HAP-1 (cell line): Measurements from ENCODE around the gene CCL2.

Experiments used
- DNase-seq, 2 experiments: peaks; one replicate each; pipeline ENCODE4 v3.0.0-alpha.2; 2016 to 2020; ENCODE audit warnings: low spot score in 2 of 2
- H3K27me3 ChIP-seq: fragments of 250-450 bp; sonication (Bioruptor Pico); 2 replicates; pipeline ENCODE4 v1.5.1; 2020; ENCODE audit warnings: low read depth, mild to moderate bottlenecking, moderate library complexity
- H3K36me3 ChIP-seq: fragments of 250-450 bp; sonication (Bioruptor Pico); replicated peaks from 2 replicates; pipeline ENCODE4 v1.5.1; 2020; ENCODE audit warnings: mild to moderate bottlenecking
- H3K4me1 ChIP-seq: fragments of 250-450 bp; sonication (Bioruptor Pico); 2 replicates; pipeline ENCODE4 v1.5.1; 2020; ENCODE audit warnings: mild to moderate bottlenecking
- H3K4me3 ChIP-seq: fragments of 250-450 bp; sonication (Bioruptor Pico); 2 replicates; pipeline ENCODE4 v1.5.1; 2020; ENCODE audit warnings: mild to moderate bottlenecking, moderate library complexity
- H3K9me3 ChIP-seq: fragments of 250-450 bp; sonication (Bioruptor Pico); 2 replicates; pipeline ENCODE4 v1.5.1; 2020; ENCODE audit warnings: mild to moderate bottlenecking, moderate library complexity
- in situ Hi-C: fragments of 300-500 bp; cut with MboI; formaldehyde crosslinking; loops from 3 replicates; pipeline ENCODE4 v1.14.3; 2020; ENCODE audit warnings: low sequenced_read_pairs, inconsistent platforms, mixed read lengths

The CCL2 gene

GRCh38 chr17:34254651-34255380, at the start of gene CCL2:
TSS of gene CCL2 (plus strand) at chr17:34255285. CDS start at chr17:34255350, 65 bp downstream.
- Histone ChIP-seq H3K4me1 (peaks cover 22% of the 10 kb centered on the region), H3K9me3 (no peaks in the 10 kb centered on the region), H3K27me3 (no peaks in the 10 kb centered on the region), H3K36me3 (no peaks in the 10 kb centered on the region), H3K4me3 (peak within 1 kb of the TSS; percentile 30)
- peak; percentile 88 to 99 for DNase-seq
- in situ Hi-C loops, result no loop called here

DNA sequence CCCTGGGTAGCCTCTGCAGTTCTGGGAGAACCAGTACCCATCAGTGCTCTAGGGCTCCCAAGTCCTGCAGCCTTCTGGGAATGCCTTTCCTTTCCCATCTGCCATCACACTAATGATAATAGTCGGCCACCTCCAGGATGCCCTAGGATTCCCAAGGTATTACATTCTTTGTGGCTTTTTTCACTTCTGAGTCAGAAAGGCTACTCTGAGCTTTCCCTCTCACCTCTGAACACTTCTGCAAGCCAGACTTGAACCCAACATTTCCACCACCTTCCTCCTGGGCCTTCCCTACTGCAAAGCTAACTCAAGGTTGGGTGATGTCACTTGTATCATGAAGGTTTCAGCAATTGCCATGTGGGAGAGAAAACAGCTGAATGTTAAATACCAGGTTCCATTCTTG, 49.7 kb upstream of the CCL2 start:
- in situ Hi-C loops, result no loop called here
- Histone ChIP-seq H3K36me3 (no peaks in the 10 kb centered on the region), H3K4me1 (no peaks in the 10 kb centered on the region), H3K9me3 (no peaks in the 10 kb centered on the region), H3K27me3 (no peaks in the 10 kb centered on the region), H3K4me3 (no peak overlapping the region)
- no peak for DNase-seq

GRCh38 chr17:34206569-34206968, 48.5 kb upstream of the CCL2 start:
- DNase-seq, result no peak
- H3K9me3 ChIP-seq, result no peaks in the 10 kb centered on the region
- in situ Hi-C loops, result no loop called here
- no peak overlapping the region for H3K4me3 ChIP-seq
- H3K4me1 ChIP-seq, result no peaks in the 10 kb centered on the region
- H3K27me3 ChIP-seq, result no peaks in the 10 kb centered on the region
- no peaks in the 10 kb centered on the region for H3K36me3 ChIP-seq

- in situ Hi-C loops, result no loop called here
- Histone ChIP-seq H3K4me1 (no peaks in the 10 kb centered on the region), H3K4me3 (no peak overlapping the region), H3K27me3 (no peaks in the 10 kb centered on the region), H3K36me3 (no peaks in the 10 kb centered on the region), H3K9me3 (no peaks in the 10 kb centered on the region)
- no peak for DNase-seq
These were observed 47.5 kb upstream of the CCL2 start for GRCh38 chr17:34207572-34207971.

GRCh38 chr17:34218748-34219147, 36.3 kb upstream of the CCL2 start:
- no peak overlapping the region for H3K4me3 ChIP-seq
- H3K36me3 ChIP-seq, result no peaks in the 10 kb centered on the region
- DNase-seq, result no peak
- H3K4me1 ChIP-seq, result no peaks in the 10 kb centered on the region
- no peaks in the 10 kb centered on the region for H3K9me3 ChIP-seq
- H3K27me3 ChIP-seq, result no peaks in the 10 kb centered on the region
- in situ Hi-C loops, result no loop called here

GRCh38 chr17:34219405-34219804, 35.7 kb upstream of the CCL2 start:
- Histone ChIP-seq H3K4me1 (no peaks in the 10 kb centered on the region), H3K27me3 (no peaks in the 10 kb centered on the region), H3K9me3 (no peaks in the 10 kb centered on the region), H3K36me3 (no peaks in the 10 kb centered on the region), H3K4me3 (no peak overlapping the region)
- DNase-seq, result no peak
- in situ Hi-C loops, result no loop called here

DNA sequence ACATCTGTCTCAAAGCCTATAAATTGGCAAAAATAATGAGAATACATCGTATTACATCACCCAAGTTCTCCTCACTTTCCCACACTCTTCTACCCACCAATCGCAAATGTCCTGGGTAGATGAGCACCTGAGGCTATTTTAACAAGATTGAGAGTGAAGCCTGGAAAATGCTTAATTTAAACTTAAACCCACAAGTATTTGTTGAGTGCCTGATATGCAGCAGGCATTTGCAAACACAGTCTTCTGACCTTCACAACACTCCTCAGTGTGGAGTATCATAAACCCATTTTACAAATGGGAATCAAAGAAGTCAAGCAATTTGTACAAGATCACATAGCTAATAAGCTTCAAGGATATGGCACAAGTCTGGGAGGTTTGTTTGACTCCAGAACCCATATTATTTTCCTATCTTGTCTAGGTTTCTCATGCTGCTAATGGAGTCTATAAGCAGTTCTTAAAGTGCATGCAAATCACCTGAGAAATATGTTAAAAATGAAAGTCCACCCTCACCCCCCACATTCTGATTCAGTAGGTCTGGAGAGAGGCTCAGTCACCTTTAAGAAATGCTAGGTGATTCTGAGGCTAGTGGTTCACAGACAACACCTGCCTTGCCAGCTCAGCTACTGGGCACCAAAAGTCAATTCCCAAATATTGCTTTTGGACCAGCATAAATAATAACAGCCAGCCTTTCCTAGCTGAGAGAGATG, 34.9 kb upstream of the CCL2 start:
- no peak overlapping the region for H3K4me3 ChIP-seq
- in situ Hi-C loops, result no loop called here

GRCh38 chr17:34220752-34221395, 34.2 kb upstream of the CCL2 start:
- Histone ChIP-seq H3K36me3 (no peaks in the 10 kb centered on the region), H3K9me3 (no peaks in the 10 kb centered on the region), H3K4me1 (no peaks in the 10 kb centered on the region), H3K4me3 (no peak overlapping the region), H3K27me3 (peaks cover 3% of the 10 kb centered on the region; the same call in 1 of the 2 replicates)
- in situ Hi-C loops, result no loop called here
- DNase-seq, result no peak

More for the DNA sequence above, 34.9 kb upstream of the CCL2 start:
- Histone ChIP-seq H3K27me3 (no peaks in the 10 kb centered on the region), H3K36me3 (no peaks in the 10 kb centered on the region), H3K4me1 (no peaks in the 10 kb centered on the region), H3K9me3 (no peaks in the 10 kb centered on the region)
- DNase-seq, result no peak

GRCh38 chr17:34221411-34221810, 33.7 kb upstream of the CCL2 start:
- DNase-seq, result no peak
- Histone ChIP-seq H3K4me1 (no peaks in the 10 kb centered on the region), H3K36me3 (no peaks in the 10 kb centered on the region), H3K27me3 (peaks cover 3% of the 10 kb centered on the region; the same call in 1 of the 2 replicates), H3K9me3 (no peaks in the 10 kb centered on the region), H3K4me3 (no peak overlapping the region)
- in situ Hi-C loops, result no loop called here

- H3K4me3 ChIP-seq, result no peak overlapping the region
- in situ Hi-C loops, result no loop called here
- peaks cover 3% of the 10 kb centered on the region; the same call in 1 of the 2 replicates for H3K27me3 ChIP-seq
- H3K4me1 ChIP-seq, result no peaks in the 10 kb centered on the region
- no peaks in the 10 kb centered on the region for H3K36me3 ChIP-seq
- H3K9me3 ChIP-seq, result no peaks in the 10 kb centered on the region
- DNase-seq, result no peak
These were observed 32.2 kb upstream of the CCL2 start for GRCh38 chr17:34222722-34223497.

GRCh38 chr17:34225046-34225445, 30.0 kb upstream of the CCL2 start:
- Histone ChIP-seq H3K4me3 (no peak overlapping the region), H3K4me1 (no peaks in the 10 kb centered on the region), H3K36me3 (no peaks in the 10 kb centered on the region), H3K27me3 (peaks cover 3% of the 10 kb centered on the region; the same call in 1 of the 2 replicates), H3K9me3 (no peaks in the 10 kb centered on the region)
- no peak for DNase-seq
- in situ Hi-C loops, result no loop called here

DNA sequence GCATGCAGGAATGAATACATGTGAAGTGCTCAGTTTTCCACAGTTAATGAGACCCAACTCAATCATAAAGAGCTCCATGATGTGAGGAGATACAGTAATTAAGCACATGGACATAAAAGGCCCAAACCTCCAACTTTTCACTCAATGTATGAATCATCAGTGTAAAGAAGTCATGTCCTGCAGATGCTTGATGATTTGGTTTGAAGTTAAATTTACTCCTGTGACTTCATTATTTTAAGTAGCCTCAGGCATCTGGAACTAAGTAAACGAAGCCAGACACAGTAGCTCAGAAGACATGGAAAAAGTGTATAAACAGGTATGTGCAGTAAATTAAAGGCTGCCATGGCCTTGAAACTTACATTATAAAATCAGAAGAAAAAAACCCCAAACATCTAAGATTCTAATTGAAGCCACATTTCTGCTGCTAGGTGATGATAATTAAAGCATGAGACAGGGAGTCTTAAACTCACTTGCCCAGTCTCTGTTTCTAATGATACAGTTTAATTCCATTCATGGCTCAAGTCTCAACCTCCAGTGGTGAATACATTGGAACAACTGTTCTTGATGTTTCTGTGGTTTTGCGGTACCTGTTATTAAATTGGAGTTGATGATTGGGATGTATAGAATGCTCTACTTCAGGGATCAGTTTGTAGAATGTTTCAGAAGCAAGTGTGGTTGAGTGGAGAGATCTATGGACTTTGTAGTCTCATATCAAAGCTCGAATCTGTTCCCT, 28.9 kb upstream of the CCL2 start:
- Histone ChIP-seq H3K4me3 (no peak overlapping the region), H3K9me3 (no peaks in the 10 kb centered on the region), H3K27me3 (peaks cover 3% of the 10 kb centered on the region; the same call in 1 of the 2 replicates), H3K36me3 (no peaks in the 10 kb centered on the region), H3K4me1 (no peaks in the 10 kb centered on the region)
- DNase-seq, result no peak
- in situ Hi-C loops, result no loop called here

DNA sequence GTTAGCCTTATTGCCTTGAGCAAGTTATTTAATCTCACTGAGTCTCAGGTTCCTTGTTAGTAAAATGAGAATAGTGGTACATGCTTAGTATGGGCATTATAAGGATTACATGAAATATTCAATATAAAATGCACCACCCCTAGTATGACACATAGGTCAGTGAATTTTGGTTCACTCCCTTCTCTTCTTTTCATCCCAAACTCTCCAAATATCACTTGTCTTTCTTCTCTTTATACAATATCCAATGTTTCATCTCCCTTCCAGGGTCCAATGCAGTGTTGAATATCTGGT, 28.4 kb upstream of the CCL2 start:
- DNase-seq, result no peak
- Histone ChIP-seq H3K36me3 (no peaks in the 10 kb centered on the region), H3K27me3 (peaks cover 3% of the 10 kb centered on the region; the same call in 1 of the 2 replicates), H3K4me1 (no peaks in the 10 kb centered on the region), H3K9me3 (no peaks in the 10 kb centered on the region), H3K4me3 (no peak overlapping the region)
- in situ Hi-C loops, result no loop called here
